Measurements from ENCODE around the gene DEAF1.
A peak's percentile ranks its signal among the peaks of the same experiment; 100 is the strongest.

Gene DEAF1

DNA sequence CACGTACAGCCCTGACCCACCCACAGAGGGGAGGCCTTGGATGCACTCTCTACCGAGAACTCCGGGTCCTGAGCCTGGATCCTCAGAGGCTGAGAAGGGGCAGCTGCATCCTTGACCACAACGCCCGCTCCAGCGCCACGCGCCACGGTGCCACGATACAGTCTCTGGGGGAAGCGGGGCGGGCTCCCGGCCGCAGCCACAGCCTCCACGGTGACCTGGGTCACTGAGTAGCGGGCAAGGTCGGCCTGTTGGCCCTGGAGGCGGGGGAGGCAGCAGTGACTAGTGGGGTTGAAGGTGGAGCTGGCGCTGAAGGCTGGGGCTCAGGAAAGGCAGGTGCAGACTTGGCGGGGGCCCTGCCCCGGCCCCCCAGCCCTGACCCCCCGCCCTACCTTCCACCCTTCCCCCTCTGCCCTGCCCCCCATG lies 75.4 kb downstream of the DEAF1 start:
- Histone ChIP-seq H3K27me3 (ENCODE audit: insufficient read depth, insufficient read length) (no peaks in the 10 kb centered on the region), H3K4me1 (ENCODE audit: insufficient read depth, insufficient read length) (peaks cover 16% of the 10 kb centered on the region), H3K4me3 (ENCODE audit: insufficient read length, low read depth) (no peak overlapping the region), H3K9ac (ENCODE audit: insufficient read length, low read depth) (no peak overlapping the region), H3K9me3 (ENCODE audit: insufficient read depth, low read length) (no peaks in the 10 kb centered on the region), H3K36me3 (ENCODE audit: insufficient read depth, insufficient read length, low read length) (peaks cover 80% of the 10 kb centered on the region)
- TF ChIP-seq YY1 (IDR thresholded peaks at IDR 0.05; ENCODE audit: insufficient read depth, insufficient read length) (no peak), ZNF274 (IDR thresholded peaks at IDR 0.05; ENCODE audit: low read depth, low read length) (no peak), SUZ12 (IDR thresholded peaks at IDR 0.05; ENCODE audit: extremely low read depth, insufficient read depth, insufficient read length) (no peak)
- DNase-seq (ENCODE audit: low read depth, low spot score), result no peak

DNA sequence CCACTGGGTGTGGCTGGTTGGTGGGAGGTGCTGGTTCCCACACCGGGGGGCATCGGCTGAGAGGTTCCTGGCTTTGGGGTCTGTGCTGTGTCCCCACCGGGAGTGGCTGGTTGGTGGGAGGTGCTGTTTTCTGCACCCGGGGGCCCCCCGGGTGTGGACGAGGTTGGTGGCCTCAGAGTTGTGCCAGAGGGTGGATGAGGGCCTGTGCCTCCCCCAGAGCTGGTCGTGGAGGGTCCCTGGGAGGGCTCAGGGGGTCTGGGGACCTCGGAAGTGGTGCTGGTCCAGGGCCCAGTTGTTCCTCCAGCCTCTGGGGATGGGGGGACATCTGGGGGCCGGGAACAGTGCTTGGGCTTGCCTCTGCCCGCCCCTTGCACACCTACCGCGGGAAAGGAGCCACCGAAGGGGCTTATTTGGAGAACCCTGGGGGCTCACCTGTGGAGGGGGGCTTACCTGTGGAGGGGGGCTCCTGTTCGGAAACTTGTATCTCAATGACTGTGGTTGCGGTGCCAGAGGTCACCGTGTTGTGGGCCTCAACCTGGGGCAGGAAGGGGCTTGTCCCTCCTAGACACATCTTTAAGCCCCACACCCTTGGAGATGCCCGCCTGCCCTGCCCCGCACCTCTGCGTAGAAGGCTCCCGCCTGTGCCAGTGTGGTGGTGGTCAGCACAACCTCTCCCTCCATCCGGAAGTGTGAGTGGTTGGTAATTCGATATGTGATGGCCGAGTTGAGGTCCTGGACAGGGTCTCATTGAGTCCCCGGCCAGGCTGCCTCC lies 76.0 kb downstream of the DEAF1 start:
- DNase-seq (ENCODE audit: low read depth, low spot score), result no peak
- Histone ChIP-seq H3K9ac (ENCODE audit: insufficient read length, low read depth) (no peak overlapping the region), H3K9me3 (ENCODE audit: insufficient read depth, low read length) (no peaks in the 10 kb centered on the region), H3K4me3 (ENCODE audit: insufficient read length, low read depth) (no peak overlapping the region), H3K4me1 (ENCODE audit: insufficient read depth, insufficient read length) (peaks cover 17% of the 10 kb centered on the region), H3K36me3 (ENCODE audit: insufficient read depth, insufficient read length, low read length) (peaks cover 80% of the 10 kb centered on the region), H3K27me3 (ENCODE audit: insufficient read depth, insufficient read length) (no peaks in the 10 kb centered on the region)
- TF ChIP-seq SUZ12 (IDR thresholded peaks at IDR 0.05; ENCODE audit: extremely low read depth, insufficient read depth, insufficient read length) (no peak), ZNF274 (IDR thresholded peaks at IDR 0.05; ENCODE audit: low read depth, low read length) (no peak), YY1 (IDR thresholded peaks at IDR 0.05; ENCODE audit: insufficient read depth, insufficient read length) (no peak)

DNA sequence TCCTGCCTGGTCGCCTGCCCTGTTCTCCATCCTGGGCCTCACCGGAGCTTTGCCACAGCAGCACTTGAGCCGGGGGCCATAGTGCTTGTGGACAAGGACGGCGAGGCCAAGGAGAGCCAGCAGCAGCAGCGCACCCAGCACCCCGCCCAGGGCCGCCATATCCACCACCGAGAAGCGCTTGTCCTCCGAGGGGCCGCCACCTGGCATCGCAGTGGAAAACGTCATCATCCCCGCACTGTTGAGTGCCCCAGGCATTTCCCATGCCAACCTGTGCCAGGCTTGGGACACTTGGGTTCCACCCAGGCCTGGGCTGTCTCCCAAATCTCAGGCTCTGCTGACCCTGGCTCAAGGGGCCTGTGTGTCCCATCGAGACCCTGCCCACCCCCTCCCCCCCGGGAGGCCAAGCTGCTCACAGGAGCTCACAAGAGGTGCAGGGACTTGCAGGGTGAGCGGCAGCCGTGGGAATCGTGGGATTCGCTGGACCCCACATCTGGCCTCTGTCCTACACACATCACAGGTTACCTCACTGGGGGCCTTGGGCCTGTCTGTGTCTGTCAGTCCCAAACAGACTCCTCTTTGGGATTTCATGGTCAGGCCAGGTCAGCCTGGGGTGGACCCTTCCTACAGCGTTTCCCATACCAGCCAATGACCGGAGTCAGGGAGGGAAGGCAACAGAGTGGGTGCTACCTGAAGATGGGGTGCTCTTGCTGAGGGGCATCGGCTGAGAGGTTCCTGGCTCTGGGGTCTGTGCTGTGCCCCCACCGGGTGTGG lies 76.9 kb downstream of the DEAF1 start:
- Histone ChIP-seq H3K4me1 (ENCODE audit: insufficient read depth, insufficient read length) (peaks cover 22% of the 10 kb centered on the region), H3K27me3 (ENCODE audit: insufficient read depth, insufficient read length) (no peaks in the 10 kb centered on the region), H3K9me3 (ENCODE audit: insufficient read depth, low read length) (no peaks in the 10 kb centered on the region), H3K4me3 (ENCODE audit: insufficient read length, low read depth) (no peak overlapping the region), H3K36me3 (ENCODE audit: insufficient read depth, insufficient read length, low read length) (peaks cover 82% of the 10 kb centered on the region), H3K9ac (ENCODE audit: insufficient read length, low read depth) (no peak overlapping the region)
- TF ChIP-seq SUZ12 (IDR thresholded peaks at IDR 0.05; ENCODE audit: extremely low read depth, insufficient read depth, insufficient read length) (no peak), YY1 (IDR thresholded peaks at IDR 0.05; ENCODE audit: insufficient read depth, insufficient read length) (no peak), ZNF274 (IDR thresholded peaks at IDR 0.05; ENCODE audit: low read depth, low read length) (no peak)
- no peak for DNase-seq (ENCODE audit: low read depth, low spot score)

DNA sequence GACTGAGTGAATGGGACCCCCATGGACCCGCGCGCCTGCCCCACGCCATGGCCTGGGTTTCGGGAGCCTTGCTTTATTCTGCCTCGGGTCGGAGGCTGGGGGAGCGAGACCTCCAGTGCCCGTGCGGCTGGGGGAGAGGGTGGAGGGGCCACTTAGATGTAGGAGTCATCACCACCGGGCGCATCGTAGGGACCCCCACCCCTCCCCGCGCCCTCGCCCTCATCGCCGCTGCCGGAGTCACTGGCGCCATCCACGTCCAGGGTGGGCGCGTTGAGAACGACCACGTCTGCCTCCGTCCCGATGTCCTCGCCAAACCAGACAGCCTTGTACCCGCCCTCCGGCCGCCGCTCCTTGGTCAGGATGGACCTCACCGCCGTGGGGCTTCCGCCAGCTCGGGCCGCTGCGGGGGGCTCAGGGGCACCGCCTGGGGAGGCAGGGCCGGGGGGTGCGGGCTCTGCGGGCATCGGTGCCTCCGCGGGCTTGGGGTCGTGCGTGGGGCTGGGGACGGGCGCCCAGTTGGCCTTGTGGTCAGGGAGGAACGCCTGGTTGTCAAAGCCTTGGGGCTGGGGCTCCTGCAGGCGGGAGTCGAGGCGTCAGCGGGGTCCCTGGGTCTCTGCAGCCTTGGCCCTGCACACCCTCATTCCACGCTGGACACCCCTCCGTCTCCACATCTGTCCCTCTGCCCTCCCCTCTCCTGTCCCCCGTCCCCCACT lies 77.7 kb downstream of the DEAF1 start:
- peaks cover 28% of the 10 kb centered on the region for H3K4me1 ChIP-seq (ENCODE audit: insufficient read depth, insufficient read length)
- H3K36me3 ChIP-seq (ENCODE audit: insufficient read depth, insufficient read length, low read length), result peaks cover 89% of the 10 kb centered on the region
- TF ChIP-seq YY1 (IDR thresholded peaks at IDR 0.05; ENCODE audit: insufficient read depth, insufficient read length) (no peak), SUZ12 (IDR thresholded peaks at IDR 0.05; ENCODE audit: extremely low read depth, insufficient read depth, insufficient read length) (no peak), ZNF274 (IDR thresholded peaks at IDR 0.05; ENCODE audit: low read depth, low read length) (no peak)
- no peak for DNase-seq (ENCODE audit: low read depth, low spot score)
- no peak overlapping the region for H3K4me3 ChIP-seq (ENCODE audit: insufficient read length, low read depth)
- no peaks in the 10 kb centered on the region for H3K27me3 ChIP-seq (ENCODE audit: insufficient read depth, insufficient read length)
- no peaks in the 10 kb centered on the region for H3K9me3 ChIP-seq (ENCODE audit: insufficient read depth, low read length)
- no peak overlapping the region for H3K9ac ChIP-seq (ENCODE audit: insufficient read length, low read depth)

DNA sequence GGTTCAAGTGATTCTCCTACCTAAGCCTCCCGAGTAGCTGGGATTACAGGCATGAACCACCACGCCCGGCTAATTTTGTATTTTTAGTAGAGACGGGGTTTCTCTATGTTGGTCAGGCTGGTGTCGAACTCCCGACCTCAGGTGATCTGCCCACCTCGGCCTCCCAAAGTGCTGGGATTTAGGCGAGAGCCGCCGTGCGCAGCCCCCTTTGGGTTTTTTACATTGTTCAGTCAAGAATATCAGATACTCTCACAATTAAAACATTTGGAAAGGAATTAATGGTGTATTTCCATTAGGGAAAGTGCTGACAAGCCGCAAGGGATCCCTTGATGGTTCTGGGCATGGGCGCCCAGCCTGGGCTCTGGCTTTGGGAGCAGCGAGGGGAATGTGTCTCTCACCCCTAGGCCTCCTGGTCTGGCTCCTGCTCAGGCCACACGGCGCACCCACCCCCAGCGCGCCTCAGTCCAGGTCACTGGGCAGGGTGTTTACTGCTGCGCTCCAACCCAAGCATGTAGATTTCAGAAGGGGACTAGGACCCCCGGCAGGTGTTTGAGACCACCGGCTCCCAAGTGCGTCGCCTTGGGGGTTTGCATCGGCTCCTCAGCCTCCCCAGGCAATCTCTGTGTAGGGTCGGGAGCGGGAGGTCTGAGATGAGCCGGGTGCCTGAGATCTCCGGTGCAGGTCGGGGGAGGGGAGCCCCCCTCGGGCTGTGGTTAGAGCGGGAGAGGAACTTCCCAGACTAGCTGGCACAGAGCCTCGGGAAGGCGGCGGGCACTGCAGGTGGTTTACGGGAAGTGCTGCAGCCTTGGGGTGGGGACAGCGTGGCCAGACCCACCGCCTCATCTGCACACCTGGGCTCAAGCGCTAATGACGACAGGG lies 78.5 kb downstream of the DEAF1 start:
- no peaks in the 10 kb centered on the region for H3K9me3 ChIP-seq (ENCODE audit: insufficient read depth, low read length)
- no peaks in the 10 kb centered on the region for H3K27me3 ChIP-seq (ENCODE audit: insufficient read depth, insufficient read length)
- peaks cover 87% of the 10 kb centered on the region for H3K36me3 ChIP-seq (ENCODE audit: insufficient read depth, insufficient read length, low read length)
- no peak overlapping the region for H3K4me3 ChIP-seq (ENCODE audit: insufficient read length, low read depth)
- peaks cover 31% of the 10 kb centered on the region for H3K4me1 ChIP-seq (ENCODE audit: insufficient read depth, insufficient read length)
- no peak overlapping the region for H3K9ac ChIP-seq (ENCODE audit: insufficient read length, low read depth)
- TF ChIP-seq YY1 (IDR thresholded peaks at IDR 0.05; ENCODE audit: insufficient read depth, insufficient read length) (no peak), ZNF274 (IDR thresholded peaks at IDR 0.05; ENCODE audit: low read depth, low read length) (no peak), SUZ12 (IDR thresholded peaks at IDR 0.05; ENCODE audit: extremely low read depth, insufficient read depth, insufficient read length) (no peak)
- DNase-seq (ENCODE audit: low read depth, low spot score), result no peak

DNA sequence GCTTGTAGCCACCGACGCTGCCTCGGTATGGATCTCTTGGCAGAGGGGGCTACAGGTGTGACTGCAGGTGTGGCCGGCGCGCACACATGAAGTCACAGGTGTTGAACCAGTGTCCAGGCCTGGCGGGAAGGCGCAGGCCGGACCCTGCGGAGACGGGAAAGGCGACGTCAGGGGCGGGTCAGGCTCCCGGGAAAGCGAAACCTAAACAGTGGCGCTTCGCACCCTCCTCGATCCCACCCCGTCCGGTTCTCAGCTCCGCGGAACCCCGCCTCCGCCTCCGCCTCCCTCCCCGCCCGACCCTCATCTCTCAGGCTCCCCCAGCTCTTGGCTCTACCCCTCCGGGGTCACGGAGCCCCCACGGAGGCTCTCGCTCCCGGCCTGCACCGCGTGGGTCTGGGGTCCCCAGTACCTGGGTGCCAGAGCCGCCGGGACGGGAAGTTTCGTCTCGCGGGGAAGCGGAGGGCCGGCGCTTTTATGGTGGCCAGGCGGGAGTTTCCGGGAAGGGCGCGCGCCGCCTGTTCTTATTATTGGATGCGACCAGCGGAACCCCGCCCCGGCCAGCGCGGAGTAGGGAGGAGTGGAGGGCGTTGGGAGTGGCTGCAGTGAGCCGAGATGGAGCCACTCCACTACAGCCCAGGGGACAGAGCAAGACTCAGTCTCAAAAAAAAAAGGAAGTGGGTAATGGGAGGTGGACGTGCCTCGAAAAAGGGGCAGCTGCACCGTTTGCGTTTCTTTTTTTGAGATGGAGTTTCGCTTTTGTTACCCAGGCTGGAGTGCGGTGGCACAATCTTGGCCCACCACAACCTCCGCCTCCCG lies 79.3 kb downstream of the DEAF1 start, which contains the start of gene IRF7:
Gene IRF7, minus strand, starts transcription at position 447 of the 816 bp plus-strand sequence. CDS start 586 bp downstream, outside the sequence.
- peak within 1 kb of the TSS; percentile 67 for H3K9ac ChIP-seq (ENCODE audit: insufficient read length, low read depth)

More for the DNA sequence above, 79.3 kb downstream of the DEAF1 start, which contains the start of gene IRF7:
- peaks cover 32% of the 10 kb centered on the region for H3K4me1 ChIP-seq (ENCODE audit: insufficient read depth, insufficient read length)
- no peaks in the 10 kb centered on the region for H3K9me3 ChIP-seq (ENCODE audit: insufficient read depth, low read length)
- peaks cover 90% of the 10 kb centered on the region for H3K36me3 ChIP-seq (ENCODE audit: insufficient read depth, insufficient read length, low read length)
- H3K27me3 ChIP-seq (ENCODE audit: insufficient read depth, insufficient read length), result no peaks in the 10 kb centered on the region
- TF ChIP-seq YY1 (IDR thresholded peaks at IDR 0.05; ENCODE audit: insufficient read depth, insufficient read length) (no peak), ZNF274 (IDR thresholded peaks at IDR 0.05; ENCODE audit: low read depth, low read length) (no peak), SUZ12 (IDR thresholded peaks at IDR 0.05; ENCODE audit: extremely low read depth, insufficient read depth, insufficient read length) (no peak)
- DNase-seq (ENCODE audit: low read depth, low spot score), result peak; percentile 38
- peak within 1 kb of the TSS; percentile 16 for H3K4me3 ChIP-seq (ENCODE audit: insufficient read length, low read depth)
